H1 (cell line): ENCODE measurements around the gene HIBADH. TPM values are rescaled to one million over a fixed set of nuclear protein-coding genes. Genes with fewer than 3 reads are reported as not detected.

Source experiments
- CTCF ChIA-PET: fragments of 300-600 bp; sonication (Branson Sonifier 250); formaldehyde crosslinking; loops from one replicate; lab custom pipeline; 2021; ENCODE audit not compliant: partially characterized antibody; lab: Charles Lee
- POLR2A ChIA-PET: fragments of 300-600 bp; sonication (Branson Sonifier 250); formaldehyde crosslinking; loops from one replicate; lab custom pipeline; 2021; ENCODE audit warnings: inconsistent platforms; ENCODE audit not compliant: partially characterized antibody; lab: Charles Lee
- DNase-seq, 2 experiments: peaks; one replicate each; pipeline versions ENCODE4 v3.0.0 to v3.0.0-alpha.2; 2010 to 2022; ENCODE audit warnings: low spot score in 2 of 2, low read depth in 1 of 2, mixed read lengths in 1 of 2
- FAIRE-seq: peaks from 2 replicates; lab custom pipeline; 2011; peaks lifted over from hg19 to GRCh38; lab: Jason Lieb, UNC
- H2AFZ ChIP-seq: 2 replicates; pipeline ENCODE4 v1.8.1; 2012; ENCODE audit warnings: low read length, inconsistent platforms
- H2AK5ac ChIP-seq: 2 replicates; pipeline ENCODE4 v1.6.1; 2013; ENCODE audit warnings: low read depth, low read length
- H2BK120ac ChIP-seq: replicated peaks from 2 replicates; pipeline ENCODE3; 2013; ENCODE audit warnings: low read depth, low read length, inconsistent platforms
- H2BK12ac ChIP-seq: 2 replicates; pipeline ENCODE4 v1.6.1; 2013; ENCODE audit warnings: low read depth, low read length
- H2BK15ac ChIP-seq: 2 replicates; pipeline ENCODE4 v1.6.1; 2013; ENCODE audit warnings: low read length
- H2BK20ac ChIP-seq: 2 replicates; pipeline ENCODE4 v1.6.1; 2013; ENCODE audit warnings: low read length
- H2BK5ac ChIP-seq: 2 replicates; pipeline ENCODE4 v1.6.1; 2013; ENCODE audit warnings: low read depth, low read length
- H3K14ac ChIP-seq: 2 replicates; pipeline ENCODE4 v1.6.1; 2013; ENCODE audit warnings: inconsistent platforms; ENCODE audit not compliant: insufficient read length
- H3K18ac ChIP-seq: 2 replicates; pipeline ENCODE4 v1.6.1; 2013; ENCODE audit warnings: low read length; ENCODE audit errors: extremely low read depth
- H3K23ac ChIP-seq: 2 replicates; pipeline ENCODE4 v1.6.1; 2013; ENCODE audit warnings: inconsistent platforms; ENCODE audit not compliant: insufficient read length
- H3K23me2 ChIP-seq: 2 replicates; pipeline ENCODE4 v1.6.1; 2013; ENCODE audit warnings: low read depth, low read length
- H3K27ac ChIP-seq: 2 replicates; pipeline ENCODE4 v1.6.1; 2011; ENCODE audit warnings: low read depth, low read length, inconsistent platforms
- H3K27me3 ChIP-seq, 4 experiments: replicated peaks in 1 of 4; 1 replicate in 1 of 4; 2 replicates in 3 of 4; pipeline versions ENCODE4 v1.6.1 to v1.8.1; 2011 to 2013; ENCODE audit warnings: low read length in 3 of 4, mild to moderate bottlenecking in 3 of 4, inconsistent platforms in 2 of 4, mixed read lengths in 2 of 4, moderate library complexity in 1 of 4; ENCODE audit not compliant: control insufficient read depth in 3 of 4, insufficient read depth in 3 of 4; ENCODE audit errors: extremely low read depth in 1 of 4
- H3K36me3 ChIP-seq, 4 experiments: 2 replicates each; pipeline versions ENCODE4 v1.6.1 to v1.8.1; 2011 to 2013; ENCODE audit warnings: mild to moderate bottlenecking in 4 of 4, low read length in 3 of 4, moderate library complexity in 2 of 4, control low read depth in 1 of 4, inconsistent platforms in 1 of 4; ENCODE audit not compliant: insufficient read depth in 4 of 4, control insufficient read depth in 2 of 4
- H3K4ac ChIP-seq: replicated peaks from 2 replicates; pipeline ENCODE3; 2013; ENCODE audit warnings: low read length, low read depth, mixed read lengths, inconsistent platforms; ENCODE audit not compliant: insufficient read length
- H3K4me1 ChIP-seq, 4 experiments: replicated peaks in 1 of 4; 1 replicate in 1 of 4; 2 replicates in 3 of 4; pipeline versions ENCODE4 v1.6.1 to v1.8.1; 2011 to 2013; ENCODE audit warnings: low read length in 3 of 4, inconsistent platforms in 2 of 4, mixed read lengths in 1 of 4; ENCODE audit not compliant: insufficient read depth in 4 of 4, control insufficient read depth in 3 of 4
- H3K4me2 ChIP-seq, 2 experiments: 2 replicates each; pipeline versions ENCODE4 v1.6.1 to v1.8.1; 2011 to 2013; ENCODE audit warnings: low read depth in 2 of 2, low read length in 2 of 2, control low read depth in 1 of 2, inconsistent platforms in 1 of 2, mild to moderate bottlenecking in 1 of 2; ENCODE audit not compliant: insufficient read depth in 1 of 2
- H3K4me3 ChIP-seq, 4 experiments: fragments of 200-600, 300-600 bp in 1 of 4; sonication (generic), shearing (Covaris generic), sonication (Bioruptor Twin) in 1 of 4; 2 replicates each; pipeline versions ENCODE4 v1.5.1 to v1.8.1; 2011 to 2016; ENCODE audit warnings: low read length in 4 of 4, low read depth in 3 of 4, control low read depth in 2 of 4, inconsistent platforms in 2 of 4, mild to moderate bottlenecking in 2 of 4, mixed read lengths in 1 of 4, moderate library complexity in 1 of 4; ENCODE audit not compliant: insufficient read depth in 2 of 4; ENCODE audit errors: extremely low read depth in 1 of 4
- H3K56ac ChIP-seq: replicated peaks from 2 replicates; pipeline ENCODE3; 2013; ENCODE audit warnings: low read depth, mild to moderate bottlenecking, mixed read lengths, low read length, inconsistent platforms; ENCODE audit not compliant: insufficient read length
- H3K79me1 ChIP-seq: 2 replicates; pipeline ENCODE4 v1.6.1; 2013; ENCODE audit warnings: low read depth, low read length, control low read depth
- H3K79me2 ChIP-seq, 2 experiments: 2 replicates each; pipeline versions ENCODE4 v1.6.1 to v1.8.1; 2012 to 2013; ENCODE audit warnings: low read length in 2 of 2, mild to moderate bottlenecking in 2 of 2, inconsistent platforms in 1 of 2; ENCODE audit not compliant: insufficient read depth in 2 of 2, control insufficient read depth in 1 of 2
- H3K9ac ChIP-seq, 4 experiments: replicated peaks in 1 of 4; 1 replicate in 1 of 4; 2 replicates in 3 of 4; pipeline versions ENCODE4 v1.6.1 to v1.8.1; 2011 to 2013; ENCODE audit warnings: low read depth in 3 of 4, low read length in 3 of 4, control low read depth in 2 of 4, mild to moderate bottlenecking in 2 of 4, moderate library complexity in 2 of 4, inconsistent platforms in 1 of 4; ENCODE audit errors: extremely low read depth in 1 of 4
- H3K9me3 ChIP-seq, 2 experiments: 2 replicates each; pipeline versions ENCODE4 v1.6.1 to v1.8.1; 2012 to 2013; ENCODE audit warnings: mild to moderate bottlenecking in 2 of 2, moderate library complexity in 2 of 2, control low read depth in 1 of 2, inconsistent platforms in 1 of 2, low read depth in 1 of 2, low read length in 1 of 2, mixed read lengths in 1 of 2; ENCODE audit not compliant: insufficient read depth in 2 of 2
- H4K20me1 ChIP-seq, 2 experiments: replicated peaks in 1 of 2; 2 replicates each; pipeline versions ENCODE3 to v1.8.1; 2011 to 2013; ENCODE audit warnings: inconsistent platforms in 2 of 2, low read length in 2 of 2, mild to moderate bottlenecking in 1 of 2; ENCODE audit not compliant: insufficient read depth in 2 of 2, control insufficient read depth in 1 of 2
- H4K5ac ChIP-seq: 2 replicates; pipeline ENCODE4 v1.6.1; 2013; ENCODE audit warnings: low read length, low read depth, mixed read lengths, inconsistent platforms; ENCODE audit not compliant: insufficient read length
- H4K8ac ChIP-seq: 2 replicates; pipeline ENCODE4 v1.8.0; 2013; ENCODE audit warnings: mild to moderate bottlenecking, moderate library complexity, low read length, inconsistent platforms; ENCODE audit not compliant: insufficient read depth; ENCODE audit errors: extremely low read depth
- H4K91ac ChIP-seq: replicated peaks from 2 replicates; pipeline ENCODE3; 2013; ENCODE audit warnings: low read length, mixed read lengths, inconsistent platforms; ENCODE audit not compliant: insufficient read length
- BRCA1 ChIP-seq: IDR thresholded peaks from 2 replicates; pipeline ENCODE4 v1.6.1; 2012; ENCODE audit warnings: low read depth, low read length, improper control_type of control experiment
- FOSL1 ChIP-seq: IDR thresholded peaks from 2 replicates; pipeline ENCODE4 v1.6.1; 2011; ENCODE audit warnings: mild to moderate bottlenecking, low read depth, low read length, moderate library complexity; ENCODE audit not compliant: insufficient read depth
- RXRA ChIP-seq: IDR thresholded peaks from 2 replicates; pipeline ENCODE4 v1.6.1; 2011; ENCODE audit warnings: low read depth, mild to moderate bottlenecking, low read length, moderate library complexity; ENCODE audit not compliant: insufficient read depth
- WGBS, 2 experiments: shearing (Covaris generic) in 1 of 2; methylation state at CpG; one replicate each; pipeline versions ENCODE4 v1.1.6 to v1.1.7; 2013 to 2015; ENCODE audit warnings: low lambda C conversion rate in 2 of 2, mixed read lengths in 2 of 2, inconsistent platforms in 1 of 2, low coverage in 1 of 2, missing lambda C conversion rate in 1 of 2; ENCODE audit not compliant: insufficient replicate concordance in 2 of 2, insufficient coverage in 1 of 2, insufficient read length in 1 of 2; ENCODE audit errors: extremely low coverage in 1 of 2, missing lambda C conversion rate in 1 of 2; 5-methylcytosine and 5-hydroxymethylcytosine counted together
- polyA plus RNA-seq, 7 experiments: library from polyadenylated mRNA; depleted of rRNA in 3 of 7; stranded (reverse) in 5 of 7; unstranded in 2 of 7; fragments of >200 nt in 5 of 7; fragments of 200-250 nt in 2 of 7; gene quantifications; 1 replicate in 5 of 7; 2 replicates in 1 of 7; 4 replicates in 1 of 7; pipeline versions ENCODE4 v1.2.1 to v1.2.3, GENCODE V29; 2011 to 2013; ENCODE audit warnings: missing spikeins in 2 of 7, mixed read lengths in 2 of 7
- total RNA-seq: library from RNA; stranded (reverse); fragmentation: NEBNext Ultra II Directional; extraction: Animal tissue kit (Norgen Biotek cat#: 25700); gene quantifications from 2 replicates; pipeline ENCODE4 v1.2.1, GENCODE V29; 2021

HIBADH gene
- total and polyA plus RNA-seq, 2 of the 8 experiments (the other 6 are each of a cell fraction or from before 2014, with no cell fraction given) = 30.1 to 39.5 TPM

GRCh38 chr7:27700501-27700900 is 37.8 kb upstream of the HIBADH start:
- no peak for TF ChIP-seq RXRA
- TF ChIP-seq BRCA1 = no peak
- TF ChIP-seq FOSL1 = no peak
- Histone ChIP-seq H2AFZ (no peak overlapping the region), H3K23me2 (no peaks in the 10 kb centered on the region), H4K20me1 (no peaks in the 10 kb centered on the region), H3K18ac (no peak overlapping the region), H4K91ac (no peak overlapping the region), H2BK5ac (no peak overlapping the region), H3K36me3 (no peaks in the 10 kb centered on the region), H3K79me2 (no peaks in the 10 kb centered on the region), H3K9me3 (no peaks in the 10 kb centered on the region), H3K23ac (no peak overlapping the region), H2BK20ac (no peak overlapping the region), H3K4me2 (no peak overlapping the region), H3K9ac (no peak overlapping the region), H3K4me3 (no peak overlapping the region), H4K8ac (no peak overlapping the region), H3K27ac (no peak overlapping the region), H3K56ac (no peak overlapping the region), H2BK15ac (no peak overlapping the region), H3K4ac (no peak overlapping the region), H3K14ac (no peak overlapping the region), H3K79me1 (no peaks in the 10 kb centered on the region), H2AK5ac (no peak overlapping the region), H2BK120ac (no peak overlapping the region), H2BK12ac (no peak overlapping the region), H3K4me1 (no peaks in the 10 kb centered on the region), H3K27me3 (no peaks in the 10 kb centered on the region), H4K5ac (no peak overlapping the region)
- FAIRE-seq (no peak), DNase-seq (no peak)
- 87% methylated on average over 6 of the region's 6 CpGs; no CpG with 5 or more reads in 1 of the 2 experiments for WGBS, 2 experiments
- ChIA-PET CTCF (no interaction called here), POLR2A (no interaction called here)
